ENCODE data around the gene SERPINB1. TPM values are rescaled to one million over a fixed set of nuclear protein-coding genes. Genes with fewer than 3 reads are reported as not detected.

The SERPINB1 gene
- total and polyA plus RNA-seq, 2 donors (not counting 3 experiments of a cell fraction or from before 2014, with no cell fraction given) = 6.7 to 24.0 TPM

- H3K9me3 ChIP-seq (replicated peaks; ENCODE audit: control insufficient read depth, insufficient read depth, low read length) = no peaks in the 10 kb centered on the region
- H3K27me3 ChIP-seq (ENCODE audit: control insufficient read depth in 2 of 2, insufficient read depth in 2 of 2, low read length in 2 of 2) = no peaks in the 10 kb centered on the region
- no peaks in the 10 kb centered on the region for H3K4me1 ChIP-seq (ENCODE audit: control insufficient read depth, extremely low read depth, insufficient read depth, low read length)
- POLR2A ChIA-PET = no interaction called here
- H3K9me1 ChIP-seq (replicated peaks; ENCODE audit: control insufficient read depth, extremely low read depth, insufficient read depth, low read length) = no peaks in the 10 kb centered on the region
- H3K4me3 ChIP-seq (replicated peaks in 1 of 3; ENCODE audit: insufficient read depth in 1 of 3, low read depth in 1 of 3, low read length in 3 of 3) = no peak overlapping the region
- BruUV-seq (replicated peaks) = no TSS peak
- TF ChIP-seq FOS (IDR thresholded peaks at IDR 0.05; ENCODE audit: borderline replicate concordance, insufficient read depth, low read length) = no peak
- dilution Hi-C loops (cut with MboI; ENCODE audit: extremely low pct_ligation_motif_present, low sequenced_read_pairs) = no loop called here
- CTCF ChIA-PET = no interaction called here
- peaks cover 13 to 17% of the 10 kb centered on the region in 2 experiments for H3K36me3 ChIP-seq (ENCODE audit: control insufficient read depth in 2 of 2, extremely low read depth in 1 of 2, insufficient read depth in 2 of 2, low read length in 2 of 2)
- no peak overlapping the region for H3K9ac ChIP-seq (replicated peaks; ENCODE audit: extremely low read depth, insufficient read depth, low read length)
- H3K27ac ChIP-seq (ENCODE audit: insufficient read depth, low read depth, low read length) = no peak overlapping the region
- FAIRE-seq (no peak), DNase-seq (ENCODE audit: low read depth, low spot score) (no peak)
- H3K4me2 ChIP-seq (ENCODE audit: insufficient read depth, low read length) = no peak overlapping the region
- H4K20me1 ChIP-seq (replicated peaks; ENCODE audit: control insufficient read depth, extremely low read depth, insufficient read depth, low read length) = no peaks in the 10 kb centered on the region
- no peaks in the 10 kb centered on the region for H3K79me2 ChIP-seq (ENCODE audit: control insufficient read depth, insufficient read depth, low read length)
- intact Hi-C loops (cut with micrococcal nuclease) = no loop called here
- no peak overlapping the region for H2AFZ ChIP-seq (ENCODE audit: low read depth, low read length)
These were observed 44.5 kb upstream of the SERPINB1 start for GRCh38 chr6:2885967-2886735.

DNA sequence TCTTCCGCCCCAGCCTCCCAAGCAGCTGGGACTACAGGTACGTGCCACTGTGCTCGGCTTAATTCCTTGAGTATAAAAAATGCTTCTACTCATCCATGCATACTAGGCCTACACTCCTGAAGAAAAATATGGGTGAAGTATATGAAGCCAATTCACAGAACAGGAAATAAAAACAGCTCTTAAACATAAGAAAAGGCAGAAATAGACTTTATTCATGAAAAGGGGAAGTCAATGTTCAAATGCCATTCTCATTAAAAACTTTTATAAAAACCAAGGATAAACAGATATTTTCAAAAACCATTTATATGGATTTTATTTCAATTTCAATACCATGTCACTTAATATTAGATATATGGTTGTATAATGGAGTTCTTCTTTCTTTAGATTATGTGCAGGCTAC, 43.1 kb upstream of the SERPINB1 start:
- Histone ChIP-seq H2AFZ (ENCODE audit: low read depth, low read length) (no peak overlapping the region), H4K20me1 (replicated peaks; ENCODE audit: control insufficient read depth, extremely low read depth, insufficient read depth, low read length) (no peaks in the 10 kb centered on the region), H3K79me2 (ENCODE audit: control insufficient read depth, insufficient read depth, low read length) (no peaks in the 10 kb centered on the region), H3K9ac (replicated peaks; ENCODE audit: extremely low read depth, insufficient read depth, low read length) (no peak overlapping the region), H3K27me3 (ENCODE audit: control insufficient read depth in 2 of 2, insufficient read depth in 2 of 2, low read length in 2 of 2) (no peaks in the 10 kb centered on the region), H3K36me3 (ENCODE audit: control insufficient read depth in 2 of 2, extremely low read depth in 1 of 2, insufficient read depth in 2 of 2, low read length in 2 of 2) (peaks cover 2 to 4% of the 10 kb centered on the region in 2 experiments), H3K9me3 (replicated peaks; ENCODE audit: control insufficient read depth, insufficient read depth, low read length) (no peaks in the 10 kb centered on the region), H3K9me1 (replicated peaks; ENCODE audit: control insufficient read depth, extremely low read depth, insufficient read depth, low read length) (no peaks in the 10 kb centered on the region), H3K4me3 (replicated peaks in 1 of 3; ENCODE audit: insufficient read depth in 1 of 3, low read depth in 1 of 3, low read length in 3 of 3) (no peak overlapping the region), H3K4me2 (ENCODE audit: insufficient read depth, low read length) (no peak overlapping the region), H3K4me1 (ENCODE audit: control insufficient read depth, extremely low read depth, insufficient read depth, low read length) (no peaks in the 10 kb centered on the region), H3K27ac (ENCODE audit: insufficient read depth, low read depth, low read length) (no peak overlapping the region)
- dilution Hi-C loops (cut with MboI; ENCODE audit: extremely low pct_ligation_motif_present, low sequenced_read_pairs) (no loop called here), intact Hi-C loops (cut with micrococcal nuclease) (no loop called here)
- FAIRE-seq (no peak), DNase-seq (ENCODE audit: low read depth, low spot score) (no peak)
- BruUV-seq (replicated peaks) = no TSS peak
- CTCF ChIA-PET = interaction anchor here (0.8 to 1.1 kb wide), 3 partner anchors 8 to 94 kb away, joined by 3 read pairs; no protein-coding TSS in a partner anchor
- TF ChIP-seq CTCF (IDR thresholded peaks at IDR 0.05; ENCODE audit: extremely low read depth in 1 of 2, insufficient read depth in 1 of 2, low read depth in 1 of 2, low read length in 2 of 2) (no peak), JUN (IDR thresholded peaks at IDR 0.05; ENCODE audit: borderline replicate concordance, insufficient read depth, insufficient read length, low read depth) (no peak), FOS (IDR thresholded peaks at IDR 0.05; ENCODE audit: borderline replicate concordance, insufficient read depth, low read length) (no peak), GATA2 (IDR thresholded peaks at IDR 0.05; ENCODE audit: insufficient read depth, insufficient read length, low read depth, low read length) (no peak), POLR2A (IDR thresholded peaks at IDR 0.05; ENCODE audit: low read depth, low read length) (no peak), POLR2AphosphoS5 (IDR thresholded peaks at IDR 0.05; ENCODE audit: insufficient read depth, low read depth, low read length) (no peak), MYC (IDR thresholded peaks at IDR 0.05; ENCODE audit: low read depth, low read length) (no peak), EZH2 (IDR thresholded peaks at IDR 0.05; ENCODE audit: borderline replicate concordance, low read depth, low read length, severe bottlenecking) (no peak)
- TF ChIP-seq, protein P1, sequence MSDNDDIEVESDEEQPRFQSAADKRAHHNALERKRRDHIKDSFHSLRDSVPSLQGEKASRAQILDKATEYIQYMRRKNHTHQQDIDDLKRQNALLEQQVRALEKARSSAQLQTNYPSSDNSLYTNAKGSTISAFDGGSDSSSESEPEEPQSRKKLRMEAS (IDR thresholded peaks at IDR 0.05; ENCODE audit: insufficient read depth, insufficient read length) = no peak
- POLR2A ChIA-PET = interaction anchor here (0.5 kb wide), 1 partner anchor 27 kb away, joined by 5 read pairs; no protein-coding TSS in a partner anchor

Data from endothelial cell of umbilical vein (primary cell).